Embryonic facial prominence (tissue), 1 donor: Measurements from ENCODE around the gene RAB3C.
"Not testable (repeated sequence)": the region's sequence is repeated elsewhere in the genome, so short reads cannot be mapped to it uniquely, and the experiment has no call there.

Source experiments
- DNase-seq: peaks from one replicate; pipeline ENCODE4 v3.0.0-alpha.2; 2016; ENCODE audit errors: extremely low spot score

Gene RAB3C

GRCh38 chr5:58675341-58675740, 92.5 kb downstream of the RAB3C start:
- DNase-seq = no peak

GRCh38 chr5:58677650-58678049, 94.8 kb downstream of the RAB3C start:
- no peak for DNase-seq

- DNase-seq = no peak
These were observed 97.6 kb downstream of the RAB3C start for GRCh38 chr5:58680503-58680902.

- no peak for DNase-seq
These were observed 99.1 kb downstream of the RAB3C start for GRCh38 chr5:58681943-58682342.

GRCh38 chr5:58683567-58683966, 100.7 kb downstream of the RAB3C start:
- no peak for DNase-seq

- DNase-seq = no peak
These were observed 104.2 kb downstream of the RAB3C start for GRCh38 chr5:58687079-58687478.

GRCh38 chr5:58687595-58687994, 104.7 kb downstream of the RAB3C start:
- DNase-seq = no peak

GRCh38 chr5:58699088-58699761, 116.3 kb downstream of the RAB3C start:
- not testable (repeated sequence) for DNase-seq

- no peak for DNase-seq
These were observed 116.9 kb downstream of the RAB3C start for GRCh38 chr5:58699762-58700118.

- no peak for DNase-seq
These were observed 121.2 kb downstream of the RAB3C start for GRCh38 chr5:58703925-58704555.

GRCh38 chr5:58706736-58707135, 123.9 kb downstream of the RAB3C start:
- DNase-seq = no peak

GRCh38 chr5:58708456-58708855, 125.6 kb downstream of the RAB3C start:
- no peak for DNase-seq

- not testable (repeated sequence) for DNase-seq
These were observed 127.5 kb downstream of the RAB3C start for GRCh38 chr5:58710425-58710824.

- DNase-seq = no peak
These were observed 128.0 kb downstream of the RAB3C start for GRCh38 chr5:58710871-58711270.

GRCh38 chr5:58711965-58712364, 129.1 kb downstream of the RAB3C start:
- DNase-seq = no peak

GRCh38 chr5:58714046-58714445, 131.2 kb downstream of the RAB3C start:
- DNase-seq = no peak

GRCh38 chr5:58715997-58716656, 133.3 kb downstream of the RAB3C start:
- DNase-seq = no peak

GRCh38 chr5:58716713-58717112, 133.8 kb downstream of the RAB3C start:
- DNase-seq = no peak

GRCh38 chr5:58717303-58718007, 134.6 kb downstream of the RAB3C start:
- no peak for DNase-seq

- no peak for DNase-seq
These were observed 135.5 kb downstream of the RAB3C start for GRCh38 chr5:58718269-58718978.

GRCh38 chr5:58722160-58722559, 139.3 kb downstream of the RAB3C start:
- no peak for DNase-seq

GRCh38 chr5:58724992-58725391, 142.1 kb downstream of the RAB3C start:
- DNase-seq = no peak
